ENCODE data around the gene MYO1C.

GRCh38 chr17:1503699-1504098, 11.2 kb upstream of the MYO1C start:
- TF ChIP-seq CTCF (IDR thresholded peaks at IDR 0.05; ENCODE audit: control extremely low read depth in 1 of 3, insufficient read depth in 1 of 3, low read depth in 1 of 3, low read length in 3 of 3) = no peak
- TF ChIP-seq EZH2 (IDR thresholded peaks at IDR 0.05; ENCODE audit: low read depth, low read length, severe bottlenecking) = no peak
- no peak for TF ChIP-seq EP300 (IDR thresholded peaks at IDR 0.05; ENCODE audit: borderline replicate concordance in 1 of 2, low read depth in 2 of 2, low read length in 2 of 2)
- no peak for TF ChIP-seq MAX (IDR thresholded peaks at IDR 0.05)
- no peak for TF ChIP-seq TAF1 (IDR thresholded peaks at IDR 0.05; ENCODE audit: low read depth, low read length)
- no peak for TF ChIP-seq POLR2AphosphoS5 (IDR thresholded peaks at IDR 0.05; ENCODE audit: low read depth, low read length)
- no peak for TF ChIP-seq CEBPB (IDR thresholded peaks at IDR 0.05; ENCODE audit: low read depth, low read length)
- TF ChIP-seq KDM1A (IDR thresholded peaks at IDR 0.05; ENCODE audit: borderline replicate concordance, low read length) = no peak
- TF ChIP-seq RAD21 (IDR thresholded peaks at IDR 0.05 in 1 of 2, conservative IDR thresholded peaks at IDR 0.05 in 1 of 2; ENCODE audit: low read depth in 2 of 2, low read length in 2 of 2) = no peak
- TF ChIP-seq KDM5A (IDR thresholded peaks at IDR 0.05; ENCODE audit: low read length) = no peak
- TF ChIP-seq ATF3 (IDR thresholded peaks at IDR 0.05; ENCODE audit: insufficient read depth, low read depth, low read length) = no peak
- no peak for TF ChIP-seq HDAC6 (IDR thresholded peaks at IDR 0.05; ENCODE audit: low read depth, low read length)
